Stimulated activated CD8-positive, alpha-beta memory T cell treated with anti-CD3 and anti-CD28 coated beads, Interleukin-4, amount 100 ng/mL, for 48 hours (primary cell): ENCODE measurements around the gene SLC10A4.

Experiments
- DNase-seq: peaks from one replicate; pipeline ENCODE4 v3.0.0-alpha.2; 2020

Gene SLC10A4

DNA sequence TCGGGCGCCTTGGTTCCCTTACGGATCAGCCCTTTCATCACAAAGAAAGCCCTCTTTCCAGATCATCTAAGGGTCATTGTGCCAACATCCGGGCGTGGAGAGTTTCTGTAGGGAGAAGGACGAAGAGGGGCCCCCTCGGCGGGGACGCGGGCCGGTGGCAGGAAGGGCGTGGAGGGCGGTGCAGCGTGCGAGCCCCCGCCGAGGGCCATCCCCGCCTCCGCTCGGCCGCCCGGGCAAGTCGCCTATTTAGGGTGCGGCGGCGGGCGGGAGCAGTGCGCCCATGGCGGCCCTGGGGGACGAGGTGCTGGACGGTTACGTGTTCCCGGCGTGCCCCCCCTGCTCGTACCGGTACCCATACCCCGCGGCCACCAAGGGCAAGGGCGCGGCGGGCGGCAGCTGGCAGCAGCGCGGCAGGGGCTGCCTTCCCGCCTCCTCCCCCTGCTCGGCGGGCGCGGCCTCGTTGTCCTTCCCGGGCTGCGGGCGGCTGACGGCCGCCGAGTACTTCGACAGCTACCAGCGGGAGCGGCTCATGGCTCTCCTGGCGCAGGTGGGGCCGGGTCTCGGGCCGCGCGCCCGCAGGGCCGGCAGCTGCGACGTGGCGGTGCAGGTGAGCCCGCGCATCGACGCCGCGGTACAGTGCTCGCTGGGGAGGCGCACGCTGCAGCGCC, 7.0 kb downstream of the SLC10A4 start, which contains the start of gene ZAR1:
TSS of gene ZAR1 (plus strand) at position 241 of the 668 bp plus-strand sequence. CDS start at position 281, 40 bp downstream.
- no peak for DNase-seq

GRCh38 chr4:48490680-48491513, 7.8 kb downstream of the SLC10A4 start:
- no peak for DNase-seq

DNA sequence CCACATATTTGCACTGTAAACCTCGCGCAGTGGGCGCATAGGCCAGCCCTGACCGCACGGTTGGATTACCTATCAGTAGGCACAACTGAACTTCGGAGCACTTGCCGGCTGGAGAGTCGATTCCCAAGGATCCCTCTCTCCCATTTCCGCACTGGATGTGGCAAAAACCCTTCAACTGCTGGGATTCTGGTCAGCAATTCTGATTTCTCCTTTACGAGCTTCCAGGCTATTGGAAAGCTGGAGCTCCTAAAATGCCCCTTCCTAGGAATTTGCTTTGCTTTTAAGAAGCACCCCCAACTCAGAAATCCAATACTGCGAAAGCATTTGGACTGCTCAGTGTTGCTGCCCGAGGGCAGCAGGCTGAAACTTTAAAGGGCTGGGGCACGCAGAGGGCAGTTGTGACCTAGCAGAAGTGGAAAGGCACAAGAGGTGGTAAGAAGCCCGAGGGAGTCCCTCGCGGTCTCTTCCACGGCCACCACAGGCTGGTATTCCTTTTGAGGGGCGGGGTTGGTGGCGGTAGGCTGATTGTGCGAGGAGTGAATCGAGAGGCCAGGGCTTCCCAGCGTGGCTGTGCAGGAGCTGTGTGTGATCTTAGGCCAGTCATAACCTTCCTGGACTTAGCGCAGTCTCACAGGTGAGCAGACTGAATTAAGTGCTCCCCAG, 8.5 kb downstream of the SLC10A4 start:
- DNase-seq: no peak

DNA sequence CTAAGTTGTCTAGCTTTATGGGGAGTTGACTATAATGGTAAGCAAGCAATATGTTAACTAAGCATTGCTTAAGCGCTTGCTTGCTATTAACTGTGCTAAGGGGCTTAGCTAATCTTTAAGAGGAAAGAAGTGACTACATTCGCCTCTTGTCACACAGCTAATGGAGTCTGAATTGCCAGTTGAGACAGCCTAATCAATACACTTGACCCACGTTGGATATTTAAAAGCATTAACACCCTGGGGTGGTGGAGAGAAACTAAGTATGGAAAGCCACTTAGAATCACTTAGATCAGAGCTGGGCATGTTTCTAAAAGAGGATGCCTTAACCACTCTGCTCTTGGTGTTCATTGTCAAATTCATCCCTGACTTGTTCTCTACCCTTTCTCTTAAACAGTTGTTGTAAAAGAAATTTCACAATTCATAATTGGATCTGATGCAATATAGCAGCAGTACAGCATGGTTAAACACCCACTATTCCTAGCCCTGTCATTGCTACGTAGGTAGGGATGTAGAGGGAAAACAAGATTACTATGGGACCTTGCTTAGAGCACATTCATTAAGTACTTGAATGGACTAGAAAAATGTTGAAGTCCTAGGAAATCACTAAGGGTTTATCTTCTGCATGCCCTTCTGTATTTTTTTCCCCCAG, 10.4 kb downstream of the SLC10A4 start:
- DNase-seq: no peak

GRCh38 chr4:48495941-48496340, 12.8 kb downstream of the SLC10A4 start:
- no peak for DNase-seq

DNA sequence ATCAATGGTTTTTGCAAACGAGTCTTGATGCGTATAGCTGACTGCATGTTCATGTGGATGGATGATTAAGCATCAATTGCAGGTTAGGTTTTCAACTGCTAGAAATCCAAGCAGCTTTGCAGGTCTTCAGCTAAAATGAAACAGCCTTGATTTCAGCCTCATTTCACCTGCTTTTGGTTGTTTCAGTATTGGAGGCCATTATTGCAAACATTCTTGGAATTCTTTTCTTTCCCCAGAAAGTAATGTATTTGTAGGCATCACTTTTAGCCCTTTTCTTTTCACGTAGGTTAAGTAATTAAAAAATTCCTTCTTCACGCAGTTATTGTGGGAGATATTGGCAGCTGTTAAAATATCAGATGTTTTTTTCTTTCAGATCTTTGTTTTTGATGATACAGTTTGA, 15.8 kb downstream of the SLC10A4 start:
- no peak for DNase-seq

- DNase-seq: no peak
These were observed 16.5 kb downstream of the SLC10A4 start for GRCh38 chr4:48499551-48500066.

DNA sequence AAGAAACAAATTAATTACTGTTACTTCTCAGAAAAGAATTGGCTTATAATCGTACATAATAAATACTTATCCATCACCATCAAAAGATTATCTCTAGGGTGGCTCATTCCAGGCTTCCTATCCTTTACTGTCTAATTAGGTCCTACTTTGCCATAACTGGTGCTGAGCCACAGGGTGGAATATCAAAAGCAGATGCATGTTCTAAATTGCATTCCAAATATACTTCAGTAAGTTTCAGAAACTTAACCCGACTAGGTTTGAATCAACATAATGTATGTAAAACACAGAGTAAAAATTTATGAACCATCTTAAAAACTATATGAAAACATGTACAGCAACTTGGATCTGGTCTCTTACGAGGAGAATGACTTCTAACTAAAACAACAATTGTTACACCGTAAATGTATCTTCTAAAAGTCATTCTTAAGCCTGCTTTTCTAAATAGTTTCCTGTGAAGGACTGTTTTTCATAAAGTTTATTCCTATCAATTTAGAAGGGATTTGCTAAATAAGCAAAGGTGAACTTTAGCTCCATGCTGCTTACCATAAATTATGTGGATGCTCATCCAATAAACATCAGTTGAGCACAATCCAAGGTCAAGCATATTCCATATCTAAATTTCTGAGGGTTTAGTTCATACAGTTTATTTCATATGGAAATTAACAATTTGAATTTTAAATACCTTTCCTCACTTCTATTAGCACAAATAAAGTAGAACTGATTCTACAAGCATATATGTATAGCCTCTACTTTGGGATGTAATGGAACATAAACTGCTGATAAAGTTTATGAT, 20.3 kb downstream of the SLC10A4 start:
- no peak for DNase-seq

GRCh38 chr4:48504026-48504330, 20.8 kb downstream of the SLC10A4 start:
- DNase-seq: no peak

DNA sequence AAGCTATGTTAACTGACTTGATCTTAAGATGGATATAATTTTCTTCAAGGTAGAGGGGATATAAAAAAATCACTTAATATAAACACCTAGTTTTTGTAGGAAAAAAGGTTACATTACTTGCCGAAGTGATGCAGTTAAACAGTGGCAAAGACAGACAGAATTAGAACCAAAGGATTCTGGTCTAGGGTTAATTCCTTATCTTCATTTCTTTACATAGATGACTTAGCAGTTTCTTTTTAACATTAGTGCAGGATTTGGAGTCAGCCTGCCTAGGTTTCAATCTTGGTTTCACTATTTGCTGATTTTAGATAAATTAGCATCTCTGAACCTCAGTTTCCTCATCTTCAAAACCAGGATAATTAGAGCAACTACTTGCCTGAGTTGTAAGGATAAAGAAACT, 21.2 kb downstream of the SLC10A4 start:
- no peak for DNase-seq

DNA sequence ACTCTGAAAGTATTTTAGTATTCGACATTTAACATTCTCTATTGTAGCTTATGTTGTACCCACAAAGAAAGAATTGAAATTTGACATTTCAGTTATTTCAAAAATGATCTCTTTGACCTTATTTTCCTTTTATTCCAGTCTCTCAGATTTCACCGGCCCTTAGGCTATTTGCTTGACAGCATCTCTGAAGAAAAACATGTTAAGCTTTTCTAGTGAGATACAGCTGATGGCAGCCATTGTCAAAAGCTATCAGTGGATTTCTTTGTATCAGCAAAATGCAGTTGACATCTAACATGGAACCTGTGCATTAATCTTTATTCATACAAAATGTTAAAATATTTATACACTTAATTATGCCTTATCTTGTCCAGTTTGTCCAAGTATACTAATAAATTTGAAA, 23.6 kb downstream of the SLC10A4 start:
- no peak for DNase-seq

DNA sequence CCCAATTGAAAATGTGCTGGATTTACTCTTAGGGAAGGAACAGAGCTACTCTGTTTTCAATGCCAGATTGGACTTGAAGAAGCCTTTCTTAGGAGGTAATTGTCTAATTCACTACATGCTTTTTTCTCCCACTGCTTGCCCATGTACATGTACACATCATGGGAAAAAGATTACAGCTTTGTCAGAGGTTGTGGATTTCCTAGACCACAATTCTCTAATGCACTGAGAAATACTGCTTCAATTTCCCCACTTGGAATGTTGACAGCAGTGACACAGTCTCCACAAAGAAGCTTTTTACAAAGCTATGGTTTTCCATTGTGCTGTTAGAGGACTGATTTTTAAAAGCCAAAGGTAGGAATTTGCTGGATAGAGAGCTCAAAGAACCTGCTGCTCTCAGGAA, 26.4 kb downstream of the SLC10A4 start:
- DNase-seq: no peak

- no peak for DNase-seq
These were observed 35.0 kb downstream of the SLC10A4 start for GRCh38 chr4:48518143-48518542.

DNA sequence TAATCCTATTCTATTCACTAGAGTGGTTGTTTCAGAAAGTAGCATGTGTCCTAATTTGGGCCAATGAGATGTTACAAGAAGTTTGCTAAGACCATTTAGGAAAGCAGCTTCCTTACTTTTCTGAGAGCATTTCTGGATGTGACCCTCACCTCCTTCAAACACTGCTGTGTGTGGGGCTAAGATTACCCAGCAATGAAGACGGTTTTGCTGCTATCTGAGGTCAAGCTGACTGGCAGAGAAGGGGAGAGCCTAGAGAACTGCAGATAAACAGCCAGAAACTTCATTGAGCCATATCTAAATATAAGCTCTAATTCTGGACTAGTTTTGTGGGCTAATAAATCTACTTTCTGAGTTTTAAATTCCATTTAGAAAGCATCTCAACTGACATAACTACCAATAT, 43.3 kb downstream of the SLC10A4 start:
- no peak for DNase-seq

GRCh38 chr4:48538358-48538757, 55.2 kb downstream of the SLC10A4 start:
- DNase-seq: no peak
